Middle frontal gyrus (tissue), 1 donor: ENCODE results near the gene PARL.

Experiments
- DNase-seq: peaks from one replicate; pipeline ENCODE4 v3.0.0-alpha.2; 2015; ENCODE audit warnings: low spot score; ENCODE audit errors: extremely low spot score

Gene PARL

DNA sequence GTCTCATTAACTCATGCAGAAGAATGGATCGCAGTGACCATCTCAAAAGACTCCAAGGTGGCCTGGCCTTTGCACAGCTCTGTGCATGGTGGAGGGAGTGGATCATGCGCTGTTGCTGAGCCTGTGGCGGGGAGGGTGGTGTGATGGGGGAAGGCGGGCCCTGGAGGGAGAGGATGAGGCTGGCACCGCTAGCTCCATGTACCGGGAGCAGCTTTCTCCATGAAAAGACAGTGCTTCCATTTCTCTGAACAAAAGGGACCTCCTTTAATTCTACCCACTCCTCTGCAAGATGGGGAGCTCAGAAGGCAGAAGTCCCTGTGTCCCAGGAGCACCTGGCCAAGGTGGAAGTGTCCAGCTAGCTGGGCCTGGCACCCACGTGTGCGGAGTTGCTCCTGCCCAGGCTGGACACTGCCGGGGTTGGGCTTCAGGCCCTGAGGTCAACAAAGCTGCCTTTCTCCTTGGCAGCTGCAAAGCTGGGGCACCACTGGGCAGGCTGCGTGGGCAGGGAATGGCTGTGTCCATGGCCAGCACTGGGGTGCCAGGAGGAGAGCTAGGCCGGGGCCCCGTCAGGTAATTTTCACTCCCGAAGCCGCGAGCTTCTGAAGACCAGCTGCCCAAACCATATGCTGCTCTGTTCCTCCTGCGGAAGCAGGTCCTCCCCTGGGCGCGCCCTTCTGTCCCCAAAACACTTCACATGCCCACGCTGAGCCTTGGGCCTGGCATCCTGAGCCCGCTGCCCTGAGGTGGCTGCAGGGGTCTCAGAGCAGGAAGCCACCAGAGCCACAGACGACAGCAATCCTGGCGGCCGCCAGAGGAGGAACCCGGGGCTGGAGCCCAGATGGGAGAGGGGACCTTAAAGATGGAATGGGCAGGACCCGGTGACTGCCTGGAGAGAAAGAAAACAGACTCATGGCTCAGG, 65.7 kb downstream of the PARL start:
- peak; percentile 65 for DNase-seq

- DNase-seq, result no peak
Observed at GRCh38 chr3:183818041-183818620, 66.5 kb downstream of the PARL start.

GRCh38 chr3:183817639-183818038, 67.0 kb downstream of the PARL start:
- no peak for DNase-seq

DNA sequence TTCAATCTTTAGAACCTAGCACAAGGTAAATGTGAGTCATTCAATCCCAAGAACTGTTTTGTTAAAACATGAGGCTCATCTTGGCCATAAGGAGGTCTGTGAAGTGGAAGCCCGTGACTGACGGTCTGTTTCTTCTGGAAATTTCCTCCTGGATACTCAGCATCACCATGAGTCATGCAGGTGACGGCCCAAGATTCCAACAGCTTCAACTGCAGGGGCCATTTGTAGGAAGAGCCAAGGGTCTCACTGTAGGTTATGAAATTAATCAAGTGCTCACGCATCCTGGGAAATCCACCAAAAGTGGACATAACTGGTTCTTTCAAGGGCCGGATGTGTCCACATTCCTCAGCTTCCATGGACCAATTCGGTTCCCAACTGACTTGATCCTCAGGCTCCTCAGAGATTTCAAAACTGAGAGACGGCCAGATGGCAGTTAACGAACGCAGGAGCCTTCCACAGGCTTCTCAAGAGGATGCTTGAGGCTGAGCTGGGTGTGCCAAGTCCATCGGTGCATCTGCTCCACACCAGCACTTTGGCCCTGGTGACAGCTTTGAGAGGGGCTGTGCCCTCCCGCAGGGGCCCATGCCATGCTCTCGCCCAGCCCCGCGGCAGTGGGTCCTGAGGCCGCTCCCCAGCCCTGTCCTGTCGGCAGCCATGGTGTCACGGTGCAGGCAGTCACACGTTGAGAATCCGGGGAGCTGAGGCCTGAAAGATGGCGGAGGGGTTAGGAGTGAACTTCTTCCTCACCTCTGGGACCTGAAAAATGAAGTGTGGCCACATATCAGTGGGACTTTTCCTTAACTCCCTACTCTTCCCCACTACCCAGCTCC, 67.8 kb downstream of the PARL start:
- DNase-seq, result no peak

GRCh38 chr3:183815951-183816475, 68.7 kb downstream of the PARL start:
- no peak for DNase-seq

- no peak for DNase-seq
Observed at GRCh38 chr3:183815563-183815940, 69.1 kb downstream of the PARL start.

GRCh38 chr3:183814240-183814639, 70.4 kb downstream of the PARL start:
- DNase-seq, result no peak

DNA sequence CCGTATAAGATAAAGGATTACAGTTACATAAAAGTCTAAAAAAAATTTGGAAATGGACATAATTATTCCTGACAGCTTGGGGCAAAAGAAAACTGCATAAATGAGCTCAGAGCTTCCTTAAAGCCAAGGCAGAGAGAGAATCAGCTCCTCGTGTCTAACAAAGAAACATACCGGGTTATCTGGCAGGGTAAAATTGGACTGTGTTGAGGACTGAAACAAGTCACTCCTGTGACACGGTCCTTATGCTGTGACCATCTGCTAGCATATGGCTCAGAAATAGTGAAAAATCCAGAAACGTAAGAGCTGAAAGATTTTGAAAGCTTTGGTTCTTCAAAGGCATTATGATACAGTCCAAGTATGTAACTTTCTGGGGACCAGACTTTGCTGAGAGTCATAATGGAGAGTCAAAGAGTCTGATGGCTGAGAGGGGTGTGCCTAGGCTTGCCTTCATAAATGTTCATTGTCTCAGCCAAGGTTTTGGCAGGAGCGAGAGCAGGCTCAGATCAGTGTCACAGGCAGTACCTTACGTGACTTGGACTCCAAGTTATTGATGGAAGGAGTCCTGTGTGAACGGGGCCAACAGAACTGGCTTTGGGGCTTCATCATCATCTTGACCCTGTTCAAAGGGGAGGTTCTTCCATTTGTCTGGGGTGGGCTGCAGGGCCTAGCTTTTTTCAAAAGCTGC, 71.8 kb downstream of the PARL start:
- DNase-seq, result no peak

DNA sequence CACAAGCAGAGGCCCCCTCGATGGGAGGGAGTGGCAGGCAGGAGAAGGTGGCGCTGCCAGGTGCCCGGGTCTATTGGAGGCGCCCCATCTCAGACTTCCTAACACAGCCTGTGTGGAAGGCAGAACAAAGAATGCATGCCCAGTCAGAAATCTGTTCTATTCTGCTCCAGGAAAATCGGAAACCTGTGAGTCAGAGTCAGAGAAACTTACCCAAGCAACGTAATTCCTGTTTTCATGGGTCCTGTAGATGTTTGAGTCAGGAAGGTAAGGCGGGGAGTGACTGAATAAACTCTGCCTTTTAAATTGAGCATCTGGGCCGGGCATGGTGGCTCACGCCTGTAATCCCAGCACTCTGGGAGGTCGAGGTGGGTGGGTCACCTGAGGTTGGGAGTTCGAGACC, 73.0 kb downstream of the PARL start:
- no peak for DNase-seq

DNA sequence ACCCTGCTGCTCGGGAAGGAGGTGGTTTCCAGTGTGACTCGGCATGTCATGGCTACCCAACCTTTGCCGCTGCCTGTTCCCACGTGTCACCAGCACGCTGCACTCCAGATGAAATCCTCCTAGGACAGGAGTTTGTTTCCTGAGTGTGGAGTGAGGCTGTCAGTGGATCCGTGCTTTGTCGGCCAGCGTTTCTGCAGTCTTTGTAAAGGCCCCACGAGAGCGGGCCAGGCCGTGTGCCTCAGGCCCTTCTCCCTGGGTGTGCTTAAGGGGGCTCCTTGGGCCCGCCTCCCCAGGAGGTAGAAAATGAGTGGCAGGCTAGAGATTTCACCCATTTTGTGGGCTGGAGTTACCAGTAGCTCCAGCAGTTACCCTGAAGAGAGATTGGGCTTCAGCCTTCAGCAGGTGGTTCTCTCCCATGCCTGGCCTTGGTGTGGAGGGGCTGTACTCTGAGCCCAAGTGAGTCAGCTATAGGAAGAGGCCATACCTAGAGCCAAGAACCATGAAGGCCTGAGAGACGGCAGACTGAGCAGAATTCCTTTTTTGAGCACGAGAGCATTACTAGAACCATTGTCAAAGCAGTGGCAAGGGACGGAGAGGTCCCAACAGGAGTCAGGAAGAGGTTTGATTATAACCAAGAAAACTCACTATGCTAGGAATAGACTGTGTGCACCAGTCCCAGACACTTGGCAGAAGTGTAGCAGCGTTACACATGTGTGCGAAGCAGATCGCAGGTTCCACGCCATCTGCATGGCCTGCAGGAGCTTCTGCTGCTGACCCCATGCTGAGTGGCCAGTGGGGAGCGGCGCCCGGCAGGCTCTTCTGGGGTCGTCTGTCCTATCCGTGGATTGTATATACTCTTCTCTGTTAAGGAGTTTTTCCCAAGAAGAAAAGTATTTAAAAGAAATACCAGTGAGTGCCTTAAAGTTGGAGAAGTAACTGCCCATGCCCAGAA, 73.8 kb downstream of the PARL start:
- DNase-seq, result no peak

- no peak for DNase-seq
Observed at GRCh38 chr3:183809270-183809669, 75.4 kb downstream of the PARL start.

DNA sequence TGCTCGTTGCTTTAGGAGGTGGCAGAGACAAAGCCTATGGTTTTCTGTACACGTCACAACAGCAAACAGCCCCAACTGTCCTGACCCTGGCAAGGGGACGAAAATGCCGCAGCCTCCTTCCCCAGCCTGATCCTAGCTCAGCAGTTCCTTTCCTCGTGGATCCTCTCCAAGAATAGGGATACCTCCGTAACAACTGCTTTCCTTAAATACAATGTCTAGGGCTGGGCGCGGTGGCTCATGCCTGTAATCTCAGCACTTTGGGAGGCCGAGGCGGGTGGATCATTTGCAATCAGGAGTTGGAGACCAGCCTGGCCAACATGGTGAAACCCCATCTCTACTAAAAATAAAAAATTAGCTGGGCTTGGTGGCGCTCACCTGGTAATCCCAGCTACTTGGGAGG, 76.3 kb downstream of the PARL start:
- no peak for DNase-seq

GRCh38 chr3:183807881-183808280, 76.8 kb downstream of the PARL start:
- no peak for DNase-seq

DNA sequence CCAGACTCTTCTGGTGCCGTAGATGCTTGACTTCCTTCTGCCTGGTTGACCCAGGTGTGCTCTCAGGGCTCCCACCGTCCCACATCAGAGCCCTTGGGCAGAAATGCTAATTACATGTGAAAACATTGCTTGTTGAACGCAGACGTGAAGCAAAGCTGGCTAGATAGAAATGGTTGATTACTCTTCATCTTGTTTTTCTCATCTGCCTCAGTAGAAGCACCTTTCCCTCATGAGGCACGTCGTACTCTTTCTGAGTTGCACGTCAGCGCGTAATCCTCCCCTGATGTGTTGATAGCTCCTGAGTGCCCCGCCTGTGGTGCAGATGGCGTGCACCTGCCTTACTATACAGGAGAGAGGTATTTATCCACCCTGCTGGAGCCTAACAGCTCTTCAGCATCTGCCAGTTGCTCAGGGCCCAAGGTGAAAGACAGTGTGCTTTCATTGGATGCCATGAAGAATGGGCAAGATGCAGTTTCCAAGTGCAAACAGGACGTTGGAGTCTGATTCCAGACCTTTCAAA, 77.4 kb downstream of the PARL start:
- no peak for DNase-seq

- DNase-seq, result no peak
Observed at GRCh38 chr3:183802989-183803388, 81.7 kb downstream of the PARL start.

GRCh38 chr3:183801601-183802000, 83.1 kb downstream of the PARL start:
- no peak for DNase-seq

DNA sequence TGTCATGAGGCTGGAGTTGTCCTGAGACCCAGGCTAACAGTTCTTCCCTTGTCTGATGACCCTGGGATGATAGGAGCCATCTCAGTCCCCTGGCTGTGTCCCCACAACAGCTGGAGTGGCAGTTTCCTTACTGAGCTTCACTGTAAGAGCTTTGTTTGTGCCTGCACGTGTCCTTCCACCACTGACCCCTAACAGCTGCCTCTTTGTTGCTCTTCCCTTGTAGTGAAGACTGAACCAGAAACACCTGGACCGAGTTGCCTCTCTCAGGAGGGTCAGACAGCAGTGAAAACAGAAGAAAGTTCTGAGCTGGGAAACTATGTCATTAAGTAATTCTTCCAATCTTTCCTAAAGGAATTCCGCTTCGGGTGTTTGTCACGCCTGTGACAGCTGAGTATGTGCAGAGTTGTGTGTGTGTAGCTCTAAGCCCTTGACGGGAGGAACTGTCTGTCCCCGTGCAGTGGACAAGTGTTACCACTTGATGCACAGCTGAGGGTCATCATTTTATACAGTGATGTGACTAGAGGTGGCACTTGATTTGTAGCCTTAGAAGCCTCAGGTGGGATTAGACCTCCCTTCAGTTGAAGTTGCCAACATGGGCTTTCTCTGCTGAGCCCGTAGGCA, 84.3 kb downstream of the PARL start:
- peak; percentile 74 for DNase-seq

GRCh38 chr3:183799461-183799860, 85.2 kb downstream of the PARL start:
- DNase-seq, result no peak

GRCh38 chr3:183797996-183798395, 86.7 kb downstream of the PARL start:
- no peak for DNase-seq
